Lower leg skin (tissue), 3 donors: ENCODE data around the gene GZMM.

ENCODE experiments used
- CTCF ChIP-seq, 3 donors: fragments of 450-650 bp; IDR thresholded peaks; one replicate each; pipeline ENCODE4 v1.5.1; 2016; ENCODE audit warnings: antibody characterized with exemption in 3 of 3, mild to moderate bottlenecking in 3 of 3, moderate library complexity in 2 of 3
- POLR2A ChIP-seq, 2 donors: fragments of 450-650 bp; IDR thresholded peaks; one replicate each; pipeline ENCODE4 v1.6.1; 2016 to 2017; ENCODE audit warnings: antibody characterized with exemption in 2 of 2, mild to moderate bottlenecking in 1 of 2, moderate library complexity in 1 of 2

- TF ChIP-seq CTCF (IDR thresholded peaks at IDR 0.05) = no peak
- TF ChIP-seq POLR2A (IDR thresholded peaks at IDR 0.05) = no peak
Measured at GRCh38 chr19:577439-578392, 33.9 kb downstream of the GZMM start.
